HEK293 (cell line): ENCODE measurements around the gene SYNCRIP.

ENCODE experiments used
- CTCF ChIP-seq: fragments of 450-650 bp; formaldehyde crosslinking; IDR thresholded peaks from 2 replicates; pipeline ENCODE4 v1.5.1; 2016; ENCODE audit warnings: missing biosample characterization, missing genetic modification characterization
- ELK4 ChIP-seq: IDR thresholded peaks from 2 replicates; pipeline ENCODE4 v1.6.1; 2011; ENCODE audit warnings: mild to moderate bottlenecking, low read depth, low read length, borderline replicate concordance
- OSR2 ChIP-seq: fragments of 450-650 bp; formaldehyde crosslinking; IDR thresholded peaks from 2 replicates; pipeline ENCODE4 v1.5.1; 2016; ENCODE audit warnings: missing biosample characterization, missing genetic modification characterization
- SP2 ChIP-seq: fragments of 450-650 bp; formaldehyde crosslinking; IDR thresholded peaks from 2 replicates; pipeline ENCODE4 v1.5.1; 2016; ENCODE audit warnings: missing biosample characterization, missing genetic modification characterization
- TSHZ1 ChIP-seq: fragments of 450-650 bp; formaldehyde crosslinking; IDR thresholded peaks from 2 replicates; pipeline ENCODE4 v1.5.1; 2016; ENCODE audit warnings: missing biosample characterization, missing genetic modification characterization, borderline replicate concordance
- ZBTB20 ChIP-seq: fragments of 450-650 bp; formaldehyde crosslinking; IDR thresholded peaks from 2 replicates; pipeline ENCODE4 v1.5.1; 2016; ENCODE audit warnings: missing biosample characterization, missing genetic modification characterization
- ZBTB7A ChIP-seq: fragments of 450-650 bp; formaldehyde crosslinking; IDR thresholded peaks from 2 replicates; pipeline ENCODE4 v1.5.1; 2016; ENCODE audit warnings: low read depth, missing biosample characterization, missing genetic modification characterization
- ZNF121 ChIP-seq: fragments of 450-650 bp; formaldehyde crosslinking; IDR thresholded peaks from 2 replicates; pipeline ENCODE4 v1.5.1; 2016; ENCODE audit warnings: missing biosample characterization, missing genetic modification characterization
- ZNF23 ChIP-seq: fragments of 450-650 bp; formaldehyde crosslinking; IDR thresholded peaks from 2 replicates; pipeline ENCODE4 v1.5.1; 2016; ENCODE audit warnings: missing biosample characterization, missing genetic modification characterization, borderline replicate concordance
- ZNF239 ChIP-seq: fragments of 450-650 bp; formaldehyde crosslinking; IDR thresholded peaks from 2 replicates; pipeline ENCODE4 v1.5.1; 2016; ENCODE audit warnings: missing biosample characterization, missing genetic modification characterization
- ZNF266 ChIP-seq: fragments of 450-650 bp; formaldehyde crosslinking; IDR thresholded peaks from 2 replicates; pipeline ENCODE4 v1.5.1; 2016; ENCODE audit warnings: missing biosample characterization, missing genetic modification characterization, low read depth
- ZNF280C ChIP-seq: fragments of 450-650 bp; formaldehyde crosslinking; IDR thresholded peaks from 2 replicates; pipeline ENCODE4 v1.5.1; 2016; ENCODE audit warnings: missing biosample characterization, missing genetic modification characterization
- ZNF341 ChIP-seq: fragments of 450-650 bp; formaldehyde crosslinking; IDR thresholded peaks from 2 replicates; pipeline ENCODE4; 2016; ENCODE audit warnings: low read depth, missing biosample characterization, missing genetic modification characterization
- ZNF449 ChIP-seq: fragments of 450-650 bp; formaldehyde crosslinking; IDR thresholded peaks from 2 replicates; pipeline ENCODE4 v1.5.1; 2017; ENCODE audit warnings: missing biosample characterization, mild to moderate bottlenecking, missing genetic modification characterization, moderate library complexity
- ZNF530 ChIP-seq: fragments of 450-650 bp; formaldehyde crosslinking; IDR thresholded peaks from 2 replicates; pipeline ENCODE4 v1.5.1; 2016; ENCODE audit warnings: low read depth, missing biosample characterization, missing genetic modification characterization
- ZNF558 ChIP-seq: fragments of 450-650 bp; formaldehyde crosslinking; IDR thresholded peaks from 2 replicates; pipeline ENCODE4 v1.5.1; 2016; ENCODE audit warnings: missing biosample characterization, missing genetic modification characterization
- ZNF596 ChIP-seq: fragments of 450-650 bp; IDR thresholded peaks from 2 replicates; pipeline ENCODE4 v1.5.0; 2018; ENCODE audit warnings: missing biosample characterization, mild to moderate bottlenecking, missing genetic modification characterization, moderate library complexity
- ZNF600 ChIP-seq: fragments of 450-650 bp; formaldehyde crosslinking; IDR thresholded peaks from 2 replicates; pipeline ENCODE4 v1.5.1; 2016; ENCODE audit warnings: missing biosample characterization, missing genetic modification characterization
- ZNF623 ChIP-seq: fragments of 450-650 bp; formaldehyde crosslinking; IDR thresholded peaks from 2 replicates; pipeline ENCODE4 v1.5.1; 2016; ENCODE audit warnings: missing biosample characterization, missing genetic modification characterization
- ZNF660 ChIP-seq: fragments of 450-650 bp; IDR thresholded peaks from 2 replicates; pipeline ENCODE4 v1.5.1; 2018; ENCODE audit warnings: missing biosample characterization, mild to moderate bottlenecking, missing genetic modification characterization
- ZNF692 ChIP-seq: fragments of 450-650 bp; formaldehyde crosslinking; IDR thresholded peaks from 2 replicates; pipeline ENCODE4 v1.5.1; 2016; ENCODE audit warnings: missing biosample characterization, missing genetic modification characterization
- ZNF792 ChIP-seq: fragments of 450-650 bp; formaldehyde crosslinking; IDR thresholded peaks from 2 replicates; pipeline ENCODE4 v1.5.1; 2016; ENCODE audit warnings: missing biosample characterization, missing genetic modification characterization
- TF ChIP-seq, protein P1 (sequence below): fragments of 450-650 bp; formaldehyde crosslinking; IDR thresholded peaks from 2 replicates; pipeline ENCODE4 v1.5.1; 2016; ENCODE audit warnings: missing biosample characterization, missing genetic modification characterization
- TF ChIP-seq, protein P2 (sequence below): fragments of 450-650 bp; formaldehyde crosslinking; IDR thresholded peaks from 2 replicates; pipeline ENCODE4 v1.5.1; 2017; ENCODE audit warnings: missing biosample characterization, missing genetic modification characterization

SYNCRIP gene

GRCh38 chr6:85678602-85679444 is 36.1 kb upstream of the SYNCRIP start (continued):
- TF ChIP-seq ZNF596 (tag by site-specific recombination) (no peak), ZNF792 (peak; percentile 91), OSR2 (tag by site-specific recombination) (0 out of 2 replicates have a peak, but pooled peaks have one; percentile 17), ZNF600 (tag by site-specific recombination) (peak; percentile 96), ZNF239 (tag by site-specific recombination) (0 out of 2 replicates have a peak, but pooled peaks have one; percentile 19), SP2 (tag by site-specific recombination) (peak; percentile 51), ZNF121 (0 out of 2 replicates have a peak, but pooled peaks have one; percentile 91), ZBTB7A (tag by site-specific recombination) (0 out of 2 replicates have a peak, but pooled peaks have one; percentile 66), ZNF23 (tag by site-specific recombination) (no peak), ZNF266 (no peak), ZNF341 (tag by site-specific recombination) (peak; percentile 96), TSHZ1 (tag by site-specific recombination) (peak; percentile 54; the same call in 1 of the 2 replicates), ZNF449 (tag by site-specific recombination) (no peak; the same call in none of the 2 replicates), ZBTB20 (peak; percentile 97), ZNF530 (tag by site-specific recombination) (no peak), ELK4 (no peak), ZNF558 (no peak), ZNF692 (peak; percentile 98), ZNF280C (tag by site-specific recombination) (no peak), CTCF (tag by site-specific recombination) (peak; percentile 82), ZNF660 (peak; percentile 94), ZNF623 (peak; percentile 49)
- TF ChIP-seq, protein P1, sequence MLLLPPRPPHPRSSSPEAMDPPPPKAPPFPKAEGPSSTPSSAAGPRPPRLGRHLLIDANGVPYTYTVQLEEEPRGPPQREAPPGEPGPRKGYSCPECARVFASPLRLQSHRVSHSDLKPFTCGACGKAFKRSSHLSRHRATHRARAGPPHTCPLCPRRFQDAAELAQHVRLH (tag by site-specific recombination) = peak; percentile 86
- TF ChIP-seq, protein P2, sequence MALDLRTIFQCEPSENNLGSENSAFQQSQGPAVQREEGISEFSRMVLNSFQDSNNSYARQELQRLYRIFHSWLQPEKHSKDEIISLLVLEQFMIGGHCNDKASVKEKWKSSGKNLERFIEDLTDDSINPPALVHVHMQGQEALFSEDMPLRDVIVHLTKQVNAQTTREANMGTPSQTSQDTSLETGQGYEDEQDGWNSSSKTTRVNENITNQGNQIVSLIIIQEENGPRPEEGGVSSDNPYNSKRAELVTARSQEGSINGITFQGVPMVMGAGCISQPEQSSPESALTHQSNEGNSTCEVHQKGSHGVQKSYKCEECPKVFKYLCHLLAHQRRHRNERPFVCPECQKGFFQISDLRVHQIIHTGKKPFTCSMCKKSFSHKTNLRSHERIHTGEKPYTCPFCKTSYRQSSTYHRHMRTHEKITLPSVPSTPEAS (tag by site-specific recombination) = peak; percentile 64; the same call in 1 of the 2 replicates
- TF ChIP-seq, all 188 proteins: peak for 103
